ENCODE measurements around the gene ZNF614. TPM values are rescaled to one million over a fixed set of nuclear protein-coding genes. Genes with fewer than 3 reads are reported as not detected.
A peak's percentile ranks its signal among the peaks of the same experiment; 100 is the strongest.

The ZNF614 gene
- total RNA-seq = 7.9 and 8.4 TPM in 2 replicates
- long read RNA-seq, full-length matches to known transcripts = 23 of 31 reads
- long read RNA-seq, partial matches to known transcripts = 0 of 31 reads
- long read RNA-seq, other reads (novel, unspliced or antisense) = 8 of 31 reads

DNA sequence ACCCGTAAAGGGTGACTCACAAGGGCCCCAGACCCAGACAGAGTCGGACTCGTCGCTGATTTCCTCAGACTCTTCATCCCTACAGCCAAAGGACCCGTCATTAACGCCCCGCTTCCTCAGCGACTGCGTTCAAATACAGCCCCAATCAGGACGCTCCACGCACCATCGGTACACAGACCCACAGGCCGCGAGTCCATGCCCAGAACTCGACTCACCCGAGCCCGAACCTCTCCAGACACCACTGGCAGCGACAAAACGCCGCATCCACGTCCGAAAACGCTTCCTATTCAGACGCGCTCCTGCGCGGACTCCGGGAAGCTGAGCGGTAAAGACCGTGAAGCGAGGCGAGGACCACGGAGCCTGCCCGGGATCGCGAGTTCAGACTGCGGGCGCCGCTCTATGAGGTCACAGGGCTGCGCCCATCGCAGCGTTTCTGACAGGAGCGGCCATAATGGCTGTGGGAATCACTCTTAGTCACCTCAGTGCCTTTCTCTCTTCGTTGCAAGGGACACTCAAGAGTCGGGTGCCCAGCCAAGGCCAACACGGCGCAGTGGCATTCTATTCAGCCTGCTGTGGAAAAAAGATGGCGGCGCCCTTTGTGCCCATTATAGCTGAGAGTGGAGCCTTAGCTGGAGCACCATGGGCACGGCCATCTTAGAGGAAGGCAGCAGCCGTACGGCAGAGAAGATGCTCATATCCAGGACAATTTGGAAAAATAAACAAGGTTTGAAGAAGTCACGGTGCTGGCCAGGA, at the start of gene ZNF614:
TSS of gene ZNF614 (minus strand) at position 353 of the 753 bp plus-strand sequence. CDS start 2,634 bp downstream, outside the sequence.
- Mint-ChIP-seq H3K4me1 (ENCODE audit: unreplicated experiment) (peaks cover 19% of the 10 kb centered on the region), H3K9me3 (ENCODE audit: unreplicated experiment) (peaks cover 32% of the 10 kb centered on the region), H3K4me3 (ENCODE audit: unreplicated experiment) (peak within 1 kb of the TSS; percentile 91), H3K27me3 (ENCODE audit: unreplicated experiment) (no peaks in the 10 kb centered on the region), H3K36me3 (ENCODE audit: unreplicated experiment) (peaks cover 48% of the 10 kb centered on the region), H3K27ac (ENCODE audit: unreplicated experiment) (peak within 1 kb of the TSS; percentile 97)
- peak; percentile 95 for DNase-seq (ENCODE audit: extremely low spot score, unreplicated experiment)
- TF ChIP-seq, protein P1, sequence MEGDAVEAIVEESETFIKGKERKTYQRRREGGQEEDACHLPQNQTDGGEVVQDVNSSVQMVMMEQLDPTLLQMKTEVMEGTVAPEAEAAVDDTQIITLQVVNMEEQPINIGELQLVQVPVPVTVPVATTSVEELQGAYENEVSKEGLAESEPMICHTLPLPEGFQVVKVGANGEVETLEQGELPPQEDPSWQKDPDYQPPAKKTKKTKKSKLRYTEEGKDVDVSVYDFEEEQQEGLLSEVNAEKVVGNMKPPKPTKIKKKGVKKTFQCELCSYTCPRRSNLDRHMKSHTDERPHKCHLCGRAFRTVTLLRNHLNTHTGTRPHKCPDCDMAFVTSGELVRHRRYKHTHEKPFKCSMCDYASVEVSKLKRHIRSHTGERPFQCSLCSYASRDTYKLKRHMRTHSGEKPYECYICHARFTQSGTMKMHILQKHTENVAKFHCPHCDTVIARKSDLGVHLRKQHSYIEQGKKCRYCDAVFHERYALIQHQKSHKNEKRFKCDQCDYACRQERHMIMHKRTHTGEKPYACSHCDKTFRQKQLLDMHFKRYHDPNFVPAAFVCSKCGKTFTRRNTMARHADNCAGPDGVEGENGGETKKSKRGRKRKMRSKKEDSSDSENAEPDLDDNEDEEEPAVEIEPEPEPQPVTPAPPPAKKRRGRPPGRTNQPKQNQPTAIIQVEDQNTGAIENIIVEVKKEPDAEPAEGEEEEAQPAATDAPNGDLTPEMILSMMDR (IDR thresholded peaks at IDR 0.05) = no peak

GRCh38 chr19:52070496-52070895, 42.3 kb upstream of the ZNF614 start:
- Mint-ChIP-seq H3K4me1 (ENCODE audit: unreplicated experiment) (no peaks in the 10 kb centered on the region), H3K27ac (ENCODE audit: unreplicated experiment) (no peak overlapping the region), H3K36me3 (ENCODE audit: unreplicated experiment) (peaks cover 86% of the 10 kb centered on the region), H3K4me3 (ENCODE audit: unreplicated experiment) (no peak overlapping the region), H3K27me3 (ENCODE audit: unreplicated experiment) (no peaks in the 10 kb centered on the region), H3K9me3 (ENCODE audit: unreplicated experiment) (peaks cover 67% of the 10 kb centered on the region)
- DNase-seq (ENCODE audit: extremely low spot score, unreplicated experiment) = no peak
- TF ChIP-seq, protein P1 (IDR thresholded peaks at IDR 0.05) = no peak

- H3K9me3 Mint-ChIP-seq (ENCODE audit: unreplicated experiment) = peaks cover 64% of the 10 kb centered on the region
- H3K4me3 Mint-ChIP-seq (ENCODE audit: unreplicated experiment) = no peak overlapping the region
These were observed 41.5 kb upstream of the ZNF614 start for GRCh38 chr19:52069653-52070052.

GRCh38 chr19:52066258-52066863, 38.2 kb upstream of the ZNF614 start:
- no peak for DNase-seq (ENCODE audit: extremely low spot score, unreplicated experiment)

More at GRCh38 chr19:52069653-52070052, 41.5 kb upstream of the ZNF614 start:
- Mint-ChIP-seq H3K36me3 (ENCODE audit: unreplicated experiment) (peaks cover 86% of the 10 kb centered on the region), H3K4me1 (ENCODE audit: unreplicated experiment) (no peaks in the 10 kb centered on the region), H3K27me3 (ENCODE audit: unreplicated experiment) (no peaks in the 10 kb centered on the region), H3K27ac (ENCODE audit: unreplicated experiment) (no peak overlapping the region)
- DNase-seq (ENCODE audit: extremely low spot score, unreplicated experiment) = no peak
- TF ChIP-seq, protein P1 (IDR thresholded peaks at IDR 0.05) = no peak

More at GRCh38 chr19:52066258-52066863, 38.2 kb upstream of the ZNF614 start:
- TF ChIP-seq, protein P1 (IDR thresholded peaks at IDR 0.05) = no peak
- Mint-ChIP-seq H3K9me3 (ENCODE audit: unreplicated experiment) (peaks cover 51% of the 10 kb centered on the region), H3K27ac (ENCODE audit: unreplicated experiment) (no peak overlapping the region), H3K36me3 (ENCODE audit: unreplicated experiment) (peaks cover 79% of the 10 kb centered on the region), H3K27me3 (ENCODE audit: unreplicated experiment) (no peaks in the 10 kb centered on the region), H3K4me3 (ENCODE audit: unreplicated experiment) (no peak overlapping the region), H3K4me1 (ENCODE audit: unreplicated experiment) (no peaks in the 10 kb centered on the region)

Measured in osteocyte (in vitro differentiated cells).